ENCODE results near the gene KRT14. TPM values are rescaled to one million over a fixed set of nuclear protein-coding genes. Genes with fewer than 3 reads are reported as not detected.
"Not testable (repeated sequence)": the region's sequence is repeated elsewhere in the genome, so short reads cannot be mapped to it uniquely, and the experiment has no call there.

The KRT14 gene
- total RNA-seq, 1 donor from 2014 or later, result not detected

DNA sequence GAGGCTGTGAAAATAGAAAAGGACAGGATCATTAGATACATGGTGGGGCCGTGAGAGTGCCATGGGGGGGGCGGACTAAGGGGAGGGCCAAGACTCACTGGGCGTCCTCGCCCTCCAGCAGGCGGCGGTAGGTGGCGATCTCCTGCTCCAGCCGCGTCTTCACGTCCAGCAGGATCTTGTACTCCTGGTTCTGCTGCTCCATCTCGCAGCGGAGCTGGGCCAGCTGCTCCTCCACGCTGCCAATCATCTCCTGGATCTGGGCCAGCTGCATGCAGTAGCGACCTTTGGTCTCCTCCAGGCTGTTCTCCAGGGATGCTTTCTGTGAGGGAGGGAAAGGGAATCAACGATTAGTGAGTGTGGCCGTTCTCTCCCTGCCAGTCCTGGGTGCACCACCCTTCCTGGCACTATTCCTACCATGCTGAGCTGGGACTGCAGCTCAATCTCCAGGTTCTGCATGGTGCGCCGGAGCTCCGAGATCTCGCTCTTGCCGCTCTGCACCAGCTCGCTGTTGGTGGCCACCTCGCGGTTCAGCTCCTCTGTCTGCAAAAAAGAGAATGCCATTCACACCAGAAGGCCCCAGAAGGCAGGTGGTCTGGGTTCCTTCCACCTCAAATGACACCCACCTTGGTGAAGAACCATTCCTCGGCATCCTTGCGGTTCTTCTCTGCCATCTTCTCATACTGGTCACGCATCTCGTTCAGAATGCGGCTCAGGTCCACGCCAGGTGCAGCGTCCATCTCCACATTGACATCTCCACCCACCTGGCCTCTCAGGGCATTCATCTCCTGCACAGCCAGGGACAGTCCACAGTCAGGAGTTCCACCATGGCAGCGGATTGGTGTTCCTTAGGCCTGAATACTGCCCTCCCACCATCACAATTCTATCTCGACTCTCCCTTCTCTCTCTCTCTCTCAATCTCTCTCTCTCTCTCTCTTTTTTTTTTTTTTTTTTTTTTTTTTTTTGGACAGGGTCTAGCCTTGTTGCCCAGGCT, 3.3 kb downstream of the KRT14 start:
- no peaks in the 10 kb centered on the region for H3K79me2 ChIP-seq (ENCODE audit: low read depth)
- H3K4me1 Mint-ChIP-seq, result no peaks in the 10 kb centered on the region
- peaks cover 11% of the 10 kb centered on the region for H3K27me3 Mint-ChIP-seq (ENCODE audit: insufficient read depth, low read depth)
- peaks cover 4% of the 10 kb centered on the region for H3K4me1 ChIP-seq
- no peak overlapping the region for H3K4me3 ChIP-seq
- H3K27me3 ChIP-seq, result no peaks in the 10 kb centered on the region
- no peaks in the 10 kb centered on the region for H3K9me3 ChIP-seq (ENCODE audit: low read depth)
- H3K4me3 Mint-ChIP-seq, result no peak overlapping the region
- DNase-seq (ENCODE audit: low spot score), result no peak
- H2AFZ ChIP-seq (replicated peaks), result no peak overlapping the region
- no peak overlapping the region for H3K4me2 ChIP-seq
- no peaks in the 10 kb centered on the region for H3K36me3 ChIP-seq
- TF ChIP-seq, protein P1, sequence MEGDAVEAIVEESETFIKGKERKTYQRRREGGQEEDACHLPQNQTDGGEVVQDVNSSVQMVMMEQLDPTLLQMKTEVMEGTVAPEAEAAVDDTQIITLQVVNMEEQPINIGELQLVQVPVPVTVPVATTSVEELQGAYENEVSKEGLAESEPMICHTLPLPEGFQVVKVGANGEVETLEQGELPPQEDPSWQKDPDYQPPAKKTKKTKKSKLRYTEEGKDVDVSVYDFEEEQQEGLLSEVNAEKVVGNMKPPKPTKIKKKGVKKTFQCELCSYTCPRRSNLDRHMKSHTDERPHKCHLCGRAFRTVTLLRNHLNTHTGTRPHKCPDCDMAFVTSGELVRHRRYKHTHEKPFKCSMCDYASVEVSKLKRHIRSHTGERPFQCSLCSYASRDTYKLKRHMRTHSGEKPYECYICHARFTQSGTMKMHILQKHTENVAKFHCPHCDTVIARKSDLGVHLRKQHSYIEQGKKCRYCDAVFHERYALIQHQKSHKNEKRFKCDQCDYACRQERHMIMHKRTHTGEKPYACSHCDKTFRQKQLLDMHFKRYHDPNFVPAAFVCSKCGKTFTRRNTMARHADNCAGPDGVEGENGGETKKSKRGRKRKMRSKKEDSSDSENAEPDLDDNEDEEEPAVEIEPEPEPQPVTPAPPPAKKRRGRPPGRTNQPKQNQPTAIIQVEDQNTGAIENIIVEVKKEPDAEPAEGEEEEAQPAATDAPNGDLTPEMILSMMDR (IDR thresholded peaks at IDR 0.05), result no peak
- TF ChIP-seq EZH2phosphoT487 (IDR thresholded peaks at IDR 0.05), result no peak
- TF ChIP-seq EZH2 (IDR thresholded peaks at IDR 0.05), result no peak
- H3F3A ChIP-seq (ENCODE audit: low read depth), result no peaks in the 10 kb centered on the region
- H3K9me3 Mint-ChIP-seq, result no peaks in the 10 kb centered on the region
- no peaks in the 10 kb centered on the region for H3K36me3 Mint-ChIP-seq
- H3K27ac Mint-ChIP-seq, result peak overlapping the region; percentile 68
- no peaks in the 10 kb centered on the region for H4K20me1 ChIP-seq (ENCODE audit: low read depth)
- H3K27ac ChIP-seq, result no peak overlapping the region
- no peak overlapping the region for H3K9ac ChIP-seq

DNA sequence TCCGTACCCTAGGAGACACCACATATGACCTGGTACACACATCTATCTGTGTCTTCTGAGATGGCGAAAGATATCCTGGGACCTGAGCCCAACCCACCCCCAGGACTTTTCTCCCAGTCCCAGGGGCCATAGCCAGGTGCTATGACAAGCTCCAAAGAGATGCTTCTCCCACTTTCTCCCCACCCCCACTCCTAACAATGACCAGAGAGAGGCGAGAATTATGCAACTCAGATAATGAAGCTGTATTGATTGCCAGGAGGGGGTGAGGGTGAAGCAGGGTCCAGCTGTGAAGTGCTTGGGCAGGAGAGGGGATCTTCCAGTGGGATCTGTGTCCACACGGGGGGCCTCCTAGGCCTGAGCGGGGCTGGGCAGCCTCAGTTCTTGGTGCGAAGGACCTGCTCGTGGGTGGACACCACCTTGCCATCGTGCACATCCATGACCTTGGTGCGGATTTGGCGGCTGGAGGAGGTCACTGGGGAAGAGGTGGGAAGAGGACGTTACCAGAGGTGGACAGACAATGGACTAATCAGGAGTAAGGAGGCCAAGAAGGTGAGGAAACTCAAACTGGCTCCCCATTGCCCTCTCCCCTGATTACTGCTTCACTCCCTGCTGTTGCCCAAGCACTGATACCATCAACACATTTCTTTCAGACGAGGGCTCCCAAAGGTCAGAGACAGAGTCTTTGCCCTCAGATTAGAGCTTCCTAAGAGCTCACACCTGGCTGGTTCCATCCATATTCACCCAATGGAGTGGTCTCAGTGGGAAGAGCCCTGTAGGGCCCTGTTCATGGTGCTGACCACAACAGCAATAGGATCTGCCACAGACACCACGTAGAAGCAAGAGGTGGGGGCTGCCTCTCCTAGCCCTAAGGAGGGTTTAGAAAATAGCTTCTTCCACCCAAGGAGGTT, 4.4 kb downstream of the KRT14 start:
- not testable (repeated sequence) for H3K9me3 Mint-ChIP-seq; H3K27ac ChIP-seq; H3K9me3 ChIP-seq (ENCODE audit: low read depth); H3K4me3 ChIP-seq; H3K4me1 ChIP-seq; H3K36me3 ChIP-seq; H3K27ac Mint-ChIP-seq; H3F3A ChIP-seq (ENCODE audit: low read depth); H3K4me3 Mint-ChIP-seq; DNase-seq (ENCODE audit: low spot score); H3K4me1 Mint-ChIP-seq; H3K27me3 ChIP-seq; H3K36me3 Mint-ChIP-seq; H3K79me2 ChIP-seq (ENCODE audit: low read depth); H2AFZ ChIP-seq (replicated peaks); H4K20me1 ChIP-seq (ENCODE audit: low read depth); H3K9ac ChIP-seq; H3K4me2 ChIP-seq
- H3K27me3 Mint-ChIP-seq (ENCODE audit: insufficient read depth, low read depth), result peaks cover 11% of the 10 kb centered on the region

DNA sequence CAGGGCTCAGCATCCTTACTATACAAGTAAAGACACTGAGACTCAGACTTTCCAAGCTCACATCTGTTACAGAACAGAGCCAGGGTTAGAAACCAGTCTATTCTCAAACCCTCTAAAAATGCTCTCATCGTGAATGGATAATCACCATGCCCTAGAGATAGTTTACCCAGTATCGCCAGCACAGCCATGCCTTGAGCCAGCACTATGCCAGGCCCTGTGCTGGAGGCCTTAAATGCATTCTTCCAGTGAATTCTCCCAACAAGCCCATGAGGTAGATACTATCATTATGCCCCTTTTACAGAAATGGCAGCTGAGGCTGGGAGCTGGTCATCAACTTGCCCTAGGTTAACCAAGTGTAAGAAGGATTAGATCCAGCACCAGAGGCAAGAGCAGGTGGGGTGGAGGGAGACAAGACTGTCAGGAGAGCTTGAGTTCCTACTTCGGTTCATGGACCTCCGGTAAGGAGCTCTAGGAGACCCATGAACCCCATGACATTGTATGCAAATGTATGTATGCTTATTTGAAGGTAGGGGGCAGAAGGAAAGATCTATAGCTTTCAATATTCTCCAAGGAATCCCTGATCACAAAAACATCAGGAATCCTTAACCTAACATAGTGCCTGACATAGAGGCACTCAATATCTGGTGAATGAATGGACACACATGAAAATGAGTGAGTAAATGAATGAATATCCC, 5.2 kb downstream of the KRT14 start:
- no peak overlapping the region for H2AFZ ChIP-seq (replicated peaks)
- TF ChIP-seq EZH2 (IDR thresholded peaks at IDR 0.05), result no peak
- TF ChIP-seq EZH2phosphoT487 (IDR thresholded peaks at IDR 0.05), result no peak
- no peaks in the 10 kb centered on the region for H3K36me3 Mint-ChIP-seq
- peaks cover 3% of the 10 kb centered on the region for H3K9me3 Mint-ChIP-seq
- H3K36me3 ChIP-seq, result no peaks in the 10 kb centered on the region
- H3K4me3 ChIP-seq, result no peak overlapping the region
- H3K27ac ChIP-seq, result no peak overlapping the region
- peaks cover 4% of the 10 kb centered on the region for H3K4me1 ChIP-seq
- no peaks in the 10 kb centered on the region for H4K20me1 ChIP-seq (ENCODE audit: low read depth)
- H3K4me3 Mint-ChIP-seq, result no peak overlapping the region
- no peak overlapping the region for H3K9ac ChIP-seq
- H3K4me1 Mint-ChIP-seq, result no peaks in the 10 kb centered on the region
- no peak overlapping the region for H3K27ac Mint-ChIP-seq
- H3K27me3 Mint-ChIP-seq (ENCODE audit: insufficient read depth, low read depth), result peaks cover 11% of the 10 kb centered on the region
- no peaks in the 10 kb centered on the region for H3K79me2 ChIP-seq (ENCODE audit: low read depth)
- no peaks in the 10 kb centered on the region for H3K27me3 ChIP-seq
- H3K4me2 ChIP-seq, result no peak overlapping the region
- no peak for DNase-seq (ENCODE audit: low spot score)
- H3K9me3 ChIP-seq (ENCODE audit: low read depth), result no peaks in the 10 kb centered on the region
- H3F3A ChIP-seq (ENCODE audit: low read depth), result no peaks in the 10 kb centered on the region

All from neural progenitor cell (in vitro differentiated cells).